Stimulated activated CD4-positive, alpha-beta T cell treated with anti-CD3 and anti-CD28 coated beads, Interleukin-15, amount 100 ng/mL, for 1 hour (primary cell): Measurements from ENCODE around the gene STEAP1.
"Not testable (repeated sequence)": the region's sequence is repeated elsewhere in the genome, so short reads cannot be mapped to it uniquely, and the experiment has no call there.

Experiments
- DNase-seq, 2 donors: peaks; one replicate each; pipeline ENCODE4 v3.0.0-alpha.2; 2020; ENCODE audit warnings: low read depth in 1 of 2, low spot score in 1 of 2

Gene STEAP1

GRCh38 chr7:90173127-90173844 is 19.0 kb downstream of the STEAP1 start:
- no peak for DNase-seq

- no peak for DNase-seq
These were observed 21.4 kb downstream of the STEAP1 start for GRCh38 chr7:90175667-90176066.

DNA sequence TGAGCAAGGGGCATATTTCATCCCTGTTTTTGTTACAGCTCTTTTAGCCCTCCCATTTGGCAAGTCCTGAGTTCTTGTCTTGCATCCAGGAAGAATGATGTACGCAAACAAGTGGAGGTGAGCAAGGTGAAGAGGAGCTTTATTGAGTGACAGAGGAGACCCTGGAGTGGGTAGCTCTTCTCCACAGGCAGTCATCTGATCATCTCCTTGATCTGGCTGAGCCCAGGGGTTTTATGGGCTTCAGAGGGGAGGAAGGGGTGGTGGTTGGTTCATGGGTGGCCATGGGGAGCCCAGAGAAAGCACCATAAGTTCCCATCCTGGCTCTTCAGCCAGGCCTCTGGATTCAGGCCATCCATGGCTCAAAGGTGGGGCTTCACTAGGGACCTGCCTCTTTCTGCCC is 21.9 kb downstream of the STEAP1 start:
- DNase-seq: no peak

DNA sequence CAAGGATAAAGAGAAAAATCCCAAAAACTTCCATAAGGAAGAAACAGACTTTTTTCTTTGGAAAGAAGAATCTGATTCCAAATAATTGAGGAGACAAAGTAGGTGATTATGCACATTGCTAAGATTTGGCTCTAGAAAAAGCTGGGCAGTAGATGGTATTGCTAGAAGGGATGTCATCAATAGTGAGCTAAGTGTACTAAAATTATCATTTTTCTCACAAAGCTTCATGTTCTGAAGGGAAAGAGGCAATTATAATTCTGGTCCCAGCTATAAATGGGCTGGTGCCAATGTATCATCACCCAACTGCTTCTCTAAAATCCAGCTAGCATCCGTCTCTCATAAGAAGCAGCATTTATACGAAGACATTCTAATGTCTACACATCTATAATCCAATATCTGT is 23.9 kb downstream of the STEAP1 start:
- DNase-seq: no peak

- DNase-seq: no peak
These were observed 24.5 kb downstream of the STEAP1 start for GRCh38 chr7:90178679-90179278.

- DNase-seq: no peak
These were observed 25.8 kb downstream of the STEAP1 start for GRCh38 chr7:90180011-90180585.

- no peak for DNase-seq
These were observed 26.4 kb downstream of the STEAP1 start for GRCh38 chr7:90180649-90181048.

DNA sequence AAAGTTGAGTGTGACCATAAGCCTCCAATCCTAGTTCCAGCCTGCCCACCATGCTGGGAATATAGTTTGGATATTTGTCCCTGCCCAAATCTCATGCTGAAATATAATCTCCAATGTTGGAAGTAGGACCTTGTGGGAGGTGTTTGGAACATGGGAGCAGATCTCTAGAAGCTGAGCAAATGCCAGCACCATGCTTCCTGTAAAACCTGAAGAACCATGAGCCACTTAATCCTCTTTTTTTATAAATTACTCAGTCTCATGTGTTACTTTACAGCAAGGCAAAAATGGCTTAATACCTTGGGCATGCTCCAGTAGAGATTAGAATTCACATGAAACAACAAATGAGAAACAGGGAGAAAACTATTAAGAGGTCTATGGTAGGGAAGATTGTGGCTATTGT is 27.2 kb downstream of the STEAP1 start:
- no peak for DNase-seq

DNA sequence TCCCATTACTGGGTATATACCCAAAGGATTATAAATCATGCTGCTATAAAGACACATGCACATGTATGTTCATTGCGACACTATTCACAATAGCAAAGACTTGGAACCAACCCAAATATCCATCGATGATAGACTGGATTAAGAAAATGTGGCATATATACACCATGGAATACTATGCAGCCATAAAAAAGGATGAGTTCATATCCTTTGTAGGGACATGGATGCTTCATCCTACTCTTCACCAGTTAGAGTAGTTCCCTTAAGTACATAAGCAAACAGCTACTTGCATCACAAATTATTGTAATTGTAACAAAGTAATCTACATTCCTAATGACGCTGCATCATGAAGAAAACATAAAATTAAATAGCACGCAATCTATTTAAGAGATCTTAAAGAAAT is 32.0 kb downstream of the STEAP1 start:
- not testable (repeated sequence) for DNase-seq

GRCh38 chr7:90187507-90188050 is 33.3 kb downstream of the STEAP1 start:
- no peak for DNase-seq

DNA sequence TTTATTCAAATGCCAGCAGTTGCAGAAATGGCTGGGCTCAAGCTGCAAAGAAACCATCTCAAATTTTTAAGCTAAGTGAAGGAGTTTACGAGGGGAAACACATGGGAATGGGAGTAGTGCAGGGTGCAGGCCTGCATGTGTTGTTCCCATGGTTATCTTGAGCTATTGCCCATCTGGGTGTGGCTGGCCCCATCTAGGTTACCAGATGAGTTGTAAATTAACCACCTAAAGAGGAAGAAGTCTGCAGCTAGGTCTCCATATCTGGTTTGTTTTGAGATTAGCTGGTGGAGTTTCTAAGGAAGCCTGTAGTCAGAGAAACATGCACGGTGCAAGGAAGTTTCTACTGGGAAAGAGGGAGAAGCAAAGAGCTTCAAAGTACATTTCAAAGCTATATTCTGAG is 34.0 kb downstream of the STEAP1 start:
- no peak for DNase-seq

- no peak for DNase-seq
These were observed 36.7 kb downstream of the STEAP1 start for GRCh38 chr7:90190995-90191394.

GRCh38 chr7:90191648-90192047 is 37.4 kb downstream of the STEAP1 start:
- DNase-seq: no peak

- DNase-seq: no peak
These were observed 38.8 kb downstream of the STEAP1 start for GRCh38 chr7:90192876-90193750.

GRCh38 chr7:90194911-90195809 is 40.9 kb downstream of the STEAP1 start:
- no peak for DNase-seq

DNA sequence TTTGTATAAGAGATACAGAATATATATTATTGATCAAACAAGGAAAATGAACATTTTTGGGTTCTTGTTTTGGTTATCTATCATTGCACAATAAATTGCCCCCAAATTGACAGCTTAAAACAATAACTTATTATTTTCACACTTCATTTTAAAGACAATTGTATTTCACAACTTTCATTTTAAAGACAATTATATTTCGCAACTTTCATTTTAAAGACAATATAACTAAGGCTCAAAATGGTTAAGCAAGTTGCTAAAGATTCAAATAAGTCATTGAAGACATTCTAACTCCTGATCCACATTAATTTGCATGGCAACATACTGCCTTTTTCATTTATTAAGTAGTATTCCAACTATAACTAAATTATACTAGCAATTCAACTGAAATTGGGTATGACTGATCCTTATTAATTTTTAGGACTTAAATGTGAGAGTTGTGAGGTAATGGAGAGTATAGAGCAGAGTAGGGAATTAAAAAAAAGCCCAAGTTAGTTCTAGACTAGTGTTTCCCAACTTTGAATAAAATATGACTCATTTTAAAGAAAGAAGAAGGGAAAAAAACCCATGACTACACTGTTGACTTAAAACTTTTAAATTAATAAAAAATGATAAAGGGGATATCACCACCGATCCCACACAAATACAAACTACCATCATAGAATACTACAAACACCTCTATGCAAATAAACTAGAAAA is 47.4 kb downstream of the STEAP1 start:
- no peak for DNase-seq

DNA sequence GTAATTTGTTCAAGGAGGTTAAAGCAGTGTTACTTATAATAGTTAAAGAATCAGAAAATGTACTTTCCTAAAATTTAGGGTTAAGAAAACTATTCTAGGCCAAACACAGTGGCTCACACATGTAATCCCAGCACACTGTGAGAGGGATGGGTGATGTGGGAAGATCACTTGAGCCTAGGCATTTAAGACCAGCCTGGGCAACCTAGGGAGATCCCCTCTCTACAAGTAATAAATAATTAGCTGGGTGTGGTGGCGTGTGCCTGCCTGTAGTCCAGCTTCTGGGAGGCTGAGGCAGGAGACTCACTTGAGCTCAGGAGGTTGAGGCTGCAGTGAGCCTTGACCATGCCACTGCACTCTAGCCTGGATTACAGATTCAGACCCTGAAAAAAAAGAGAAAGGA is 53.7 kb downstream of the STEAP1 start:
- no peak for DNase-seq

GRCh38 chr7:90209776-90210175 is 55.5 kb downstream of the STEAP1 start:
- no peak for DNase-seq

- no peak for DNase-seq
These were observed 56.2 kb downstream of the STEAP1 start for GRCh38 chr7:90210475-90210874.

- DNase-seq: no peak
These were observed 56.7 kb downstream of the STEAP1 start for GRCh38 chr7:90210981-90211380.
